H1 (cell line): Measurements from ENCODE around the gene PRKCA. TPM values are rescaled to one million over a fixed set of nuclear protein-coding genes. Genes with fewer than 3 reads are reported as not detected.

Experiments used
- CTCF ChIA-PET: fragments of 300-600 bp; sonication (Branson Sonifier 250); formaldehyde crosslinking; loops from one replicate; lab custom pipeline; 2021; ENCODE audit not compliant: partially characterized antibody; lab: Charles Lee
- POLR2A ChIA-PET: fragments of 300-600 bp; sonication (Branson Sonifier 250); formaldehyde crosslinking; loops from one replicate; lab custom pipeline; 2021; ENCODE audit warnings: inconsistent platforms; ENCODE audit not compliant: partially characterized antibody; lab: Charles Lee
- DNase-seq, 2 experiments: peaks; one replicate each; pipeline versions ENCODE4 v3.0.0 to v3.0.0-alpha.2; 2010 to 2022; ENCODE audit warnings: low spot score in 2 of 2, low read depth in 1 of 2, mixed read lengths in 1 of 2
- FAIRE-seq: peaks from 2 replicates; lab custom pipeline; 2011; peaks lifted over from hg19 to GRCh38; lab: Jason Lieb, UNC
- H2AFZ ChIP-seq: 2 replicates; pipeline ENCODE4 v1.8.1; 2012; ENCODE audit warnings: low read length, inconsistent platforms
- H2AK5ac ChIP-seq: 2 replicates; pipeline ENCODE4 v1.6.1; 2013; ENCODE audit warnings: low read depth, low read length
- H2BK120ac ChIP-seq: replicated peaks from 2 replicates; pipeline ENCODE3; 2013; ENCODE audit warnings: low read depth, low read length, inconsistent platforms
- H2BK12ac ChIP-seq: 2 replicates; pipeline ENCODE4 v1.6.1; 2013; ENCODE audit warnings: low read depth, low read length
- H2BK15ac ChIP-seq: 2 replicates; pipeline ENCODE4 v1.6.1; 2013; ENCODE audit warnings: low read length
- H2BK20ac ChIP-seq: 2 replicates; pipeline ENCODE4 v1.6.1; 2013; ENCODE audit warnings: low read length
- H2BK5ac ChIP-seq: 2 replicates; pipeline ENCODE4 v1.6.1; 2013; ENCODE audit warnings: low read depth, low read length
- H3K14ac ChIP-seq: 2 replicates; pipeline ENCODE4 v1.6.1; 2013; ENCODE audit warnings: inconsistent platforms; ENCODE audit not compliant: insufficient read length
- H3K18ac ChIP-seq: 2 replicates; pipeline ENCODE4 v1.6.1; 2013; ENCODE audit warnings: low read length; ENCODE audit errors: extremely low read depth
- H3K23ac ChIP-seq: 2 replicates; pipeline ENCODE4 v1.6.1; 2013; ENCODE audit warnings: inconsistent platforms; ENCODE audit not compliant: insufficient read length
- H3K23me2 ChIP-seq: 2 replicates; pipeline ENCODE4 v1.6.1; 2013; ENCODE audit warnings: low read depth, low read length
- H3K27ac ChIP-seq: 2 replicates; pipeline ENCODE4 v1.6.1; 2011; ENCODE audit warnings: low read depth, low read length, inconsistent platforms
- H3K27me3 ChIP-seq, 4 experiments: replicated peaks in 1 of 4; 1 replicate in 1 of 4; 2 replicates in 3 of 4; pipeline versions ENCODE4 v1.6.1 to v1.8.1; 2011 to 2013; ENCODE audit warnings: low read length in 3 of 4, mild to moderate bottlenecking in 3 of 4, inconsistent platforms in 2 of 4, mixed read lengths in 2 of 4, moderate library complexity in 1 of 4; ENCODE audit not compliant: control insufficient read depth in 3 of 4, insufficient read depth in 3 of 4; ENCODE audit errors: extremely low read depth in 1 of 4
- H3K36me3 ChIP-seq, 4 experiments: 2 replicates each; pipeline versions ENCODE4 v1.6.1 to v1.8.1; 2011 to 2013; ENCODE audit warnings: mild to moderate bottlenecking in 4 of 4, low read length in 3 of 4, moderate library complexity in 2 of 4, control low read depth in 1 of 4, inconsistent platforms in 1 of 4; ENCODE audit not compliant: insufficient read depth in 4 of 4, control insufficient read depth in 2 of 4
- H3K4ac ChIP-seq: replicated peaks from 2 replicates; pipeline ENCODE3; 2013; ENCODE audit warnings: low read length, low read depth, mixed read lengths, inconsistent platforms; ENCODE audit not compliant: insufficient read length
- H3K4me1 ChIP-seq, 4 experiments: replicated peaks in 1 of 4; 1 replicate in 1 of 4; 2 replicates in 3 of 4; pipeline versions ENCODE4 v1.6.1 to v1.8.1; 2011 to 2013; ENCODE audit warnings: low read length in 3 of 4, inconsistent platforms in 2 of 4, mixed read lengths in 1 of 4; ENCODE audit not compliant: insufficient read depth in 4 of 4, control insufficient read depth in 3 of 4
- H3K4me2 ChIP-seq, 2 experiments: 2 replicates each; pipeline versions ENCODE4 v1.6.1 to v1.8.1; 2011 to 2013; ENCODE audit warnings: low read depth in 2 of 2, low read length in 2 of 2, control low read depth in 1 of 2, inconsistent platforms in 1 of 2, mild to moderate bottlenecking in 1 of 2; ENCODE audit not compliant: insufficient read depth in 1 of 2
- H3K4me3 ChIP-seq, 4 experiments: fragments of 200-600, 300-600 bp in 1 of 4; sonication (generic), shearing (Covaris generic), sonication (Bioruptor Twin) in 1 of 4; 2 replicates each; pipeline versions ENCODE4 v1.5.1 to v1.8.1; 2011 to 2016; ENCODE audit warnings: low read length in 4 of 4, low read depth in 3 of 4, control low read depth in 2 of 4, inconsistent platforms in 2 of 4, mild to moderate bottlenecking in 2 of 4, mixed read lengths in 1 of 4, moderate library complexity in 1 of 4; ENCODE audit not compliant: insufficient read depth in 2 of 4; ENCODE audit errors: extremely low read depth in 1 of 4
- H3K56ac ChIP-seq: replicated peaks from 2 replicates; pipeline ENCODE3; 2013; ENCODE audit warnings: low read depth, mild to moderate bottlenecking, mixed read lengths, low read length, inconsistent platforms; ENCODE audit not compliant: insufficient read length
- H3K79me1 ChIP-seq: 2 replicates; pipeline ENCODE4 v1.6.1; 2013; ENCODE audit warnings: low read depth, low read length, control low read depth
- H3K79me2 ChIP-seq, 2 experiments: 2 replicates each; pipeline versions ENCODE4 v1.6.1 to v1.8.1; 2012 to 2013; ENCODE audit warnings: low read length in 2 of 2, mild to moderate bottlenecking in 2 of 2, inconsistent platforms in 1 of 2; ENCODE audit not compliant: insufficient read depth in 2 of 2, control insufficient read depth in 1 of 2
- H3K9ac ChIP-seq, 4 experiments: replicated peaks in 1 of 4; 1 replicate in 1 of 4; 2 replicates in 3 of 4; pipeline versions ENCODE4 v1.6.1 to v1.8.1; 2011 to 2013; ENCODE audit warnings: low read depth in 3 of 4, low read length in 3 of 4, control low read depth in 2 of 4, mild to moderate bottlenecking in 2 of 4, moderate library complexity in 2 of 4, inconsistent platforms in 1 of 4; ENCODE audit errors: extremely low read depth in 1 of 4
- H3K9me3 ChIP-seq, 2 experiments: 2 replicates each; pipeline versions ENCODE4 v1.6.1 to v1.8.1; 2012 to 2013; ENCODE audit warnings: mild to moderate bottlenecking in 2 of 2, moderate library complexity in 2 of 2, control low read depth in 1 of 2, inconsistent platforms in 1 of 2, low read depth in 1 of 2, low read length in 1 of 2, mixed read lengths in 1 of 2; ENCODE audit not compliant: insufficient read depth in 2 of 2
- H4K20me1 ChIP-seq, 2 experiments: replicated peaks in 1 of 2; 2 replicates each; pipeline versions ENCODE3 to v1.8.1; 2011 to 2013; ENCODE audit warnings: inconsistent platforms in 2 of 2, low read length in 2 of 2, mild to moderate bottlenecking in 1 of 2; ENCODE audit not compliant: insufficient read depth in 2 of 2, control insufficient read depth in 1 of 2
- H4K5ac ChIP-seq: 2 replicates; pipeline ENCODE4 v1.6.1; 2013; ENCODE audit warnings: low read length, low read depth, mixed read lengths, inconsistent platforms; ENCODE audit not compliant: insufficient read length
- H4K8ac ChIP-seq: 2 replicates; pipeline ENCODE4 v1.8.0; 2013; ENCODE audit warnings: mild to moderate bottlenecking, moderate library complexity, low read length, inconsistent platforms; ENCODE audit not compliant: insufficient read depth; ENCODE audit errors: extremely low read depth
- H4K91ac ChIP-seq: replicated peaks from 2 replicates; pipeline ENCODE3; 2013; ENCODE audit warnings: low read length, mixed read lengths, inconsistent platforms; ENCODE audit not compliant: insufficient read length
- MAFK ChIP-seq: IDR thresholded peaks from 2 replicates; pipeline ENCODE4 v1.6.1; 2012; ENCODE audit warnings: low read depth, mild to moderate bottlenecking, improper control_type of control experiment, low read length
- WGBS, 2 experiments: shearing (Covaris generic) in 1 of 2; methylation state at CpG; one replicate each; pipeline versions ENCODE4 v1.1.6 to v1.1.7; 2013 to 2015; ENCODE audit warnings: low lambda C conversion rate in 2 of 2, mixed read lengths in 2 of 2, inconsistent platforms in 1 of 2, low coverage in 1 of 2, missing lambda C conversion rate in 1 of 2; ENCODE audit not compliant: insufficient replicate concordance in 2 of 2, insufficient coverage in 1 of 2, insufficient read length in 1 of 2; ENCODE audit errors: extremely low coverage in 1 of 2, missing lambda C conversion rate in 1 of 2; 5-methylcytosine and 5-hydroxymethylcytosine counted together
- polyA plus RNA-seq, 7 experiments: library from polyadenylated mRNA; depleted of rRNA in 3 of 7; stranded (reverse) in 5 of 7; unstranded in 2 of 7; fragments of >200 nt in 5 of 7; fragments of 200-250 nt in 2 of 7; gene quantifications; 1 replicate in 5 of 7; 2 replicates in 1 of 7; 4 replicates in 1 of 7; pipeline versions ENCODE4 v1.2.1 to v1.2.3, GENCODE V29; 2011 to 2013; ENCODE audit warnings: missing spikeins in 2 of 7, mixed read lengths in 2 of 7
- total RNA-seq: library from RNA; stranded (reverse); fragmentation: NEBNext Ultra II Directional; extraction: Animal tissue kit (Norgen Biotek cat#: 25700); gene quantifications from 2 replicates; pipeline ENCODE4 v1.2.1, GENCODE V29; 2021

PRKCA gene
- total and polyA plus RNA-seq, 2 of the 8 experiments (the other 6 are each of a cell fraction or from before 2014, with no cell fraction given), result 5.8 to 17.8 TPM

DNA sequence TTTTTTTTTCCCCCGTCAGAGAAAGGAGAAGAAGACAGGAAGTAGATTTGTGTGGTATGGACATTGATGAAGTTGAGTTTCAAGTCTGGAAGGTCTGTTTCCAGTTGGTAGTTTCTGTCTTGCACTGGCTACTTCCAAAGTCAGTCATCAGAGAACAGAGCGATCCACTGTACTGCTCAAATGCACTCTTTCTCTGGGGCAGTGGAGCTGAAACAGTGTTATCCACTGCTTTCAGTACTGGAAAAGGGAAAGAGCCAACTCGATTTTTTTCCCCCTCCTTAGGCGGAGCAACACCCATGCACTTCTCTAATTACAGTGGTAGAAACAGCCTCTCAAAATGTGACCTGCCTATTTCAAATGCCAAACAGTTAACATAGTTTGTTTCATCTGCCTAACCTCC, 7.4 kb downstream of the PRKCA start:
- POLR2A ChIA-PET, result no interaction called here
- no peaks in the 10 kb centered on the region for H3K27me3 ChIP-seq
- FAIRE-seq, result no peak

More for the DNA sequence above, 7.4 kb downstream of the PRKCA start:
- H3K4ac ChIP-seq, result no peak overlapping the region
- H2BK5ac ChIP-seq, result no peak overlapping the region
- H3K79me2 ChIP-seq, result peaks cover 0 to 30% of the 10 kb centered on the region in 2 experiments; a peak in 3 of 4 replicates
- no peaks in the 10 kb centered on the region for H4K20me1 ChIP-seq
- H3K4me2 ChIP-seq, result no peak overlapping the region; a peak in 1 of 4 replicates
- no peak overlapping the region for H3K23ac ChIP-seq
- no peaks in the 10 kb centered on the region for H3K79me1 ChIP-seq
- H3K9me3 ChIP-seq, result no peaks in the 10 kb centered on the region
- H3K4me1 ChIP-seq, result peaks cover 2 to 12% (median 6%) of the 10 kb centered on the region in 4 experiments; a peak in 5 of 7 replicates
- CTCF ChIA-PET, result interaction anchor here (0.7 to 2.5 kb wide), 28 partner anchors 8 to 1008 kb away, joined by 3 to 16 read pairs (median 4); no protein-coding TSS in a partner anchor
- H2BK12ac ChIP-seq, result no peak overlapping the region
- 0 out of 7 replicates have a peak overlapping the region, but pooled peaks of 1 of the 4 experiments have one; percentile 3 for H3K9ac ChIP-seq
- H3K36me3 ChIP-seq, result no peaks in the 10 kb centered on the region; a peak in 1 of 8 replicates
- H3K18ac ChIP-seq, result no peak overlapping the region
- no peak overlapping the region for H4K8ac ChIP-seq
- H2BK120ac ChIP-seq, result no peak overlapping the region
- no peak overlapping the region for H3K4me3 ChIP-seq
- H2AFZ ChIP-seq, result no peak overlapping the region
- H3K27ac ChIP-seq, result no peak overlapping the region
- WGBS, 2 experiments, result 73% methylated on average over 4 of the region's 4 CpGs; no CpG with 5 or more reads in 1 of the 2 experiments
- no peak overlapping the region for H4K5ac ChIP-seq
- no peak overlapping the region; the same call in 1 of the 2 replicates for H2BK15ac ChIP-seq
- no peak overlapping the region for H3K14ac ChIP-seq
- DNase-seq, result no peak
- H2AK5ac ChIP-seq, result no peak overlapping the region
- TF ChIP-seq MAFK, result no peak
- H2BK20ac ChIP-seq, result no peak overlapping the region
- no peak overlapping the region for H3K56ac ChIP-seq
- no peak overlapping the region for H4K91ac ChIP-seq
- no peaks in the 10 kb centered on the region for H3K23me2 ChIP-seq
